HepG2 (cell line): ENCODE measurements around the gene ECE2. TPM values are rescaled to one million over a fixed set of nuclear protein-coding genes. Genes with fewer than 3 reads are reported as not detected.

Experiments used
- CENPT ChIP-seq: sonication (generic); formaldehyde crosslinking; IDR thresholded peaks from 2 replicates; pipeline ENCODE4 v1.8.0; 2022; ENCODE audit warnings: low read depth, mild to moderate bottlenecking, moderate library complexity, missing genetic modification reagents
- ELF1 ChIP-seq: sonication (generic); formaldehyde crosslinking; IDR thresholded peaks from 2 replicates; pipeline ENCODE4 v1.4.0; 2020; ENCODE audit warnings: missing genetic modification reagents
- GMEB2 ChIP-seq: IDR thresholded peaks from 2 replicates; pipeline ENCODE4 v1.6.1; 2016; ENCODE audit warnings: missing biosample characterization, missing genetic modification reagents, low read depth
- MIER2 ChIP-seq: IDR thresholded peaks from 2 replicates; pipeline ENCODE4 v1.6.1; 2016; ENCODE audit warnings: missing biosample characterization, missing genetic modification reagents
- MYC ChIP-seq: sonication (generic); formaldehyde crosslinking; IDR thresholded peaks from 2 replicates; pipeline ENCODE4 v1.9.0; 2021; ENCODE audit warnings: missing genetic modification reagents, borderline replicate concordance
- POLR2AphosphoS2 ChIP-seq: IDR thresholded peaks from 2 replicates; pipeline ENCODE4 v1.6.1; 2011; ENCODE audit warnings: low read depth, low read length, improper control_type of control experiment
- REST ChIP-seq, 2 experiments: IDR thresholded peaks; 2 replicates each; pipeline ENCODE4 v1.6.1; 2011 to 2012; ENCODE audit warnings: low read length in 2 of 2, borderline replicate concordance in 1 of 2, low read depth in 1 of 2, mild to moderate bottlenecking in 1 of 2, moderate library complexity in 1 of 2
- TRIM22 ChIP-seq: fragments of 450-650 bp; IDR thresholded peaks from 2 replicates; pipeline ENCODE4 v1.6.1; 2017
- ZNF205 ChIP-seq: IDR thresholded peaks from 2 replicates; pipeline ENCODE4 v1.6.1; 2018; ENCODE audit warnings: missing biosample characterization, missing genetic modification reagents
- ZNF354B ChIP-seq: sonication (generic); formaldehyde crosslinking; IDR thresholded peaks from 2 replicates; pipeline ENCODE4 v1.8.0; 2022; ENCODE audit warnings: mild to moderate bottlenecking, missing genetic modification reagents
- ZNF543 ChIP-seq: sonication (generic); formaldehyde crosslinking; IDR thresholded peaks from 2 replicates; pipeline ENCODE4 v1.4.0; 2020; ENCODE audit warnings: mild to moderate bottlenecking, missing genetic modification reagents
- ZNF605 ChIP-seq: sonication (generic); formaldehyde crosslinking; IDR thresholded peaks from 2 replicates; pipeline ENCODE4 v1.8.0; 2022; ENCODE audit warnings: mild to moderate bottlenecking, missing genetic modification reagents
- ZNF687 ChIP-seq: sonication (generic); formaldehyde crosslinking; IDR thresholded peaks from 2 replicates; pipeline ENCODE4 v1.5.1; 2020; ENCODE audit warnings: mild to moderate bottlenecking, missing genetic modification reagents, moderate library complexity
- ZNF710 ChIP-seq: sonication (generic); formaldehyde crosslinking; IDR thresholded peaks from 2 replicates; pipeline ENCODE4 v1.5.0; 2020; ENCODE audit warnings: mild to moderate bottlenecking, missing genetic modification reagents, borderline replicate concordance
- polyA plus RNA-seq, 8 experiments: library from polyadenylated mRNA; depleted of rRNA in 3 of 8; stranded (reverse) in 7 of 8; unstranded in 1 of 8; fragments of >200 nt; fragmentation: Illumina TruSeq in 4 of 8; extraction: Trizol in 4 of 8; gene quantifications; 2 replicates each; pipeline versions ENCODE4 v1.2.1 to v1.2.3, GENCODE V29; 2011 to 2016; ENCODE audit warnings: low read depth in 4 of 8, missing spikeins in 1 of 8, mixed read lengths in 1 of 8; ENCODE audit not compliant: insufficient read depth in 1 of 8
- total RNA-seq, 5 experiments: library from RNA; depleted of rRNA; stranded (reverse); fragments of >200 nt; fragmentation: Illumina TruSeq; extraction: Trizol; gene quantifications; 2 replicates each; pipeline ENCODE4 v1.2.3, GENCODE V29; 2016; ENCODE audit warnings: low read depth in 1 of 5

ECE2 gene
- total and polyA plus RNA-seq, 2 of the 13 experiments (the other 11 are each of a cell fraction or from before 2014, with no cell fraction given): not detected

- no peak for TF ChIP-seq ZNF543
- TF ChIP-seq ZNF687 (CRISPR knock-in tag): peak; percentile 71
- TF ChIP-seq ELF1 (CRISPR knock-in tag): no peak
- TF ChIP-seq ZNF710 (CRISPR knock-in tag): no peak
- TF ChIP-seq ZNF605: peak; percentile 39; the same call in 1 of the 2 replicates
- no peak for TF ChIP-seq ZNF354B (CRISPR knock-in tag)
- 0 out of 2 replicates have a peak, but pooled peaks have one; percentile 18 for TF ChIP-seq MYC (CRISPR knock-in tag)
- TF ChIP-seq POLR2AphosphoS2: no peak
- TF ChIP-seq TRIM22: no peak
- no peak for TF ChIP-seq GMEB2 (CRISPR knock-in tag)
- TF ChIP-seq ZNF205 (CRISPR knock-in tag): no peak
- TF ChIP-seq REST (IDR thresholded peaks at IDR 0.05; ENCODE audit: borderline replicate concordance in 1 of 2, low read depth in 1 of 2, low read length in 2 of 2): no peak
- TF ChIP-seq MIER2 (CRISPR knock-in tag): no peak
- no peak for TF ChIP-seq CENPT (CRISPR knock-in tag)
Measured at GRCh38 chr3:184291044-184291737, 15.4 kb downstream of the ECE2 start (continued).
